Astrocyte of the spinal cord (primary cell): ENCODE measurements around the gene TEX26.

ENCODE experiments used
- DNase-seq: peaks from one replicate; pipeline ENCODE4 v3.0.0; 2011; ENCODE audit warnings: low read depth, low spot score
- H3K4me3 ChIP-seq: 2 replicates; pipeline ENCODE4 v1.5.1; 2011; ENCODE audit warnings: low read depth, mild to moderate bottlenecking, low read length, moderate library complexity
- CTCF ChIP-seq: IDR thresholded peaks from 2 replicates; pipeline ENCODE4 v1.5.1; 2012; ENCODE audit warnings: low read depth, mild to moderate bottlenecking, low read length, inconsistent platforms
- in situ Hi-C: cut with HindIII; loops from 2 replicates; pipeline ENCODE4 v1.10.0; 2017; ENCODE audit warnings: low sequenced_read_pairs

Gene TEX26

DNA sequence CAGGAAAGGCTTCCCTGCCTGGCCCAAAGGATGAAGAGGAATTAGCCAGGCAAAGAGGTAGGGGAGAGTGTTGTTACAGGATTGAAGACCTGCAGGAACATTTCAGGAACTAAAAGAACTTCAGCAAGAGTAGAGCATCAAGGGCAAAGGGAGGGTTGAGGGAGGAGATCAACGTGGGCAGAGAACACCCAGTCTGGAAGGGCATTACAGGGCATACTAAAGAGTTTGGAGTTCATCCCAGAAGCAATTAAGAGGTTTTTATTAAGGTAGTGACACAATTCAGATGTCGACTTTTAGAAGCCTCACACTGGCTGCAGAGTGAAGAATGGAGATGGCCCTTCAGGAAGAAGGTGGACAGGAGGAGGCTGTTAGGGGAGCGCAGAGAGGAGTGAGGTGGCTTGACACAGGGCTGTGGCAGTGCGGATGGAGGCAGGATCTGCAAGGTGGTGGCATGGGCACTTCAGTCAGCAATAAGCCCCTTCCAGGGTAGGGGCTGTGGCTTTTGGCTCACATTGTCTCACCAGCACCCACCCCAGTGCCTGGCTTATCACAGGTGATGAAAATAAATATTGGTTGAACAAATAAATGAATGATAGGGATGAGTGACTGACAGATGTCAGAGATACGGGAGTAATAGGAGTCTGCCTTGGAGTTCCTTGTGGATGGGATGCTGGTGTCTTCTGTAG lies 24.9 kb downstream of the TEX26 start:
- in situ Hi-C loops: no loop called here
- no peak for TF ChIP-seq CTCF
- H3K4me3 ChIP-seq: no peak overlapping the region
- no peak for DNase-seq

DNA sequence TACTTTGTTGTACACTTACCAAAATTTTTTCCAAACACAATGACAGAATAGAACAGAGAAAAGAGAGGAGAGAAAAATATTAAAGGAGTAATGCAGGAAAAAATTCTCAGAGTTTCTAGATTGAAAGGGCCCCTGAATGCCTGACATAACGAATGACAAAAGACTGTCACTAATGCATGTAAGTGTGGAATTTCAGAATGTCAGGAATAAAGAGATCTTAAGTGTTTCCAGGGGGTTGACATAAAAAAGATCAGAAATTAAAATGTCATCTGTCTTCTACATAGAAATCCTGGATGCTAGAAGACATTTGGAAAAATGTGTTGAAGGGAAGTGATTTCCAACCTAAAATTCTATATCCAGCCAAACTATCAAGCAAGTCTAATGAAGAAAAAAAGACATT lies 27.2 kb downstream of the TEX26 start:
- in situ Hi-C loops: no loop called here
- no peak for TF ChIP-seq CTCF
- no peak for DNase-seq

GRCh38 chr13:30963791-30964190 lies 31.3 kb downstream of the TEX26 start:
- H3K4me3 ChIP-seq: no peak overlapping the region
- TF ChIP-seq CTCF: no peak
- no peak for DNase-seq
- in situ Hi-C loops: no loop called here

More for the DNA sequence above, 27.2 kb downstream of the TEX26 start:
- no peak overlapping the region for H3K4me3 ChIP-seq

DNA sequence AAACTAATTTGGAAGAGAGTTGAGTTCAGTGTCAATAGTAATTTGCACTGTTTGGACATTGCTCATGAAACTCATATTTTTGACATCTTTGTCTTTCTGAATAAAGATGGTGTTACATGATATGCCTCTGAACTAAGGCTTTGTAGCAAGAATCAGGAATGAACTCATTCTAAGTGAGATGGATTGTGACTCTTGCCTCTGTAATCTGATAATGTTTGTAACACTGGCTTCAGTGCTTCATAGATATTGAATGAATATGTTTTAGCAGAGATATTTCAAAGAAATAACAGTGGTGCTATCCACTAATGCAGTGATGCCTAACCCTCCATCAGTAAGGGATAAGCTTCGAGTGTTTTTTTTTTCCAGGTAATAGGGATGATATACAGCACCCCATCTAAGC lies 32.9 kb downstream of the TEX26 start:
- no peak for TF ChIP-seq CTCF
- DNase-seq: no peak
- no peak overlapping the region for H3K4me3 ChIP-seq
- in situ Hi-C loops: no loop called here

- no peak for TF ChIP-seq CTCF
- in situ Hi-C loops: no loop called here
- DNase-seq: no peak
- no peak overlapping the region for H3K4me3 ChIP-seq
These were observed 33.6 kb downstream of the TEX26 start for GRCh38 chr13:30966101-30966500.

DNA sequence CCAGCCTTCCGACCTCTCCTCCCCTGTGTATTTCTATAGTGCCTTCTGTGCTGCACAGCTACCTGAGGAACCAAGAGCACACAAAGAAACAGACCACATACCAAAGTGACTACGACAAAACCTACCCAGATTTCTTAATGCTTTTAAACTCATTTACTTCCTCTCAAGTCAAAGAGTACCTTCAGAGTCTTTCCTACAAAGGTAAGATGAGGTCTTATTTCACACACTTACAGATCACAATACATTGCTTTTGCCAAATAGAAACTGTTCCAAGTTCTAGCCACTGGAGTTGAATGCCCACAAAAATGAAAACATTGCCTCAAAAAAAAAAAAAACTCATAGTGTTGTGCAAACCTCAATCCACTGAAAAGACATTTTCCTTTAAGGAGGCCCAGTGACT lies 36.4 kb downstream of the TEX26 start:
- DNase-seq: peak; percentile 71
- H3K4me3 ChIP-seq: no peak overlapping the region
- in situ Hi-C loops: no loop called here
- TF ChIP-seq CTCF: no peak
